B cell (primary cell): ENCODE measurements around the gene ENG.

ENCODE experiments used
- EZH2 ChIP-seq: IDR thresholded peaks from 2 replicates; pipeline ENCODE4 v1.6.1; 2012; ENCODE audit warnings: borderline replicate concordance, low read depth, mild to moderate bottlenecking, moderate library complexity, low read length; ENCODE audit not compliant: insufficient read depth, poor library complexity, severe bottlenecking
- TF ChIP-seq, protein P1 (sequence below): fragments of 200-600 bp; IDR thresholded peaks from one replicate; pipeline ENCODE4 v1.8.0; 2022; ENCODE audit warnings: antibody characterized with exemption, mild to moderate bottlenecking

DNA sequence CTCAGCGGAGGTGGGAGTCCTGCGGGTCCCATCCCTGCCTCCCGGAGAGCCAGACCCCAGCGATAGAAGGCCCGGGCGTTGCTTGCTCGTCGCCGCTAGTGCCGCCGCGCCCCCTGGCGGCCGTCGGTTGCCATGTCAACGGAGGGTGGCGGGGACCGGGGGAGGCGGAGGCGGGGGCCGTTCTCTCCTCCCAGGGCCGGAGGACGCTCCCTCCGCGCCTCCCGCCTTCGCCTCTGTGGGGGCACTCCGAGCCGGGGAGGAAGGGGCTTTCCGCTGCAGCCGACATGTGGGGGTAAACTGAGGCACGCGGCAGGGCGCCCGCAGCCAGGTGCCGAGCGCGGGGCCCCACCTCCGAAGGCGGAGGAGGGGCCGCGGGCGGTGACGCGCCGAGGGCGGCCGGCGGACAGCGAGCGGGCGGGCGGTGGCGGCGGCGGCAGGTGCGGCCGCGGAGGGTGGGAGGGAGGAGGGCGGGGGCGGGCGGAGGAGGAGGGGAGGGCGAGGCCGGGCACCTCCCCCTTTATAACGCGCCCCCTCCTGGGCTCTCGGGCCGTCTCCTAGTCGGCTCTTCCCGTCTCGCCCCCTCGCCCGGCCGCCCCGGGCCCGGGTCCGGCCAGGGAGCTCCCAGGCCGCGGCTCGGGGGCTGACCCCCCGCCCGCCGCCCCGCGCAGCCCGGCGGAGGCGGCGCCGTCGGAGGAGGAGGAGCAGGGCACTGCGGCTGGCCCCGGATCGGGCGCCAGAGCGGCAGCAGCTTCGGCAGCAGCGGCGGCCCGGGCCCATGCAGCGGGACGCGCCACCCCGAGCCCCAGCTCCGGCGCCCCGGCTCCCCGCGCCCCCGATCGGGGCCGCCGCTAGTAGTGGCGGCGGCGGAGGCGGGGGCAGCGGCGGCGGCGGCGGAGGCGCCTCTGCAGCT is 69.2 kb downstream of the ENG start:
- TF ChIP-seq, protein P1, sequence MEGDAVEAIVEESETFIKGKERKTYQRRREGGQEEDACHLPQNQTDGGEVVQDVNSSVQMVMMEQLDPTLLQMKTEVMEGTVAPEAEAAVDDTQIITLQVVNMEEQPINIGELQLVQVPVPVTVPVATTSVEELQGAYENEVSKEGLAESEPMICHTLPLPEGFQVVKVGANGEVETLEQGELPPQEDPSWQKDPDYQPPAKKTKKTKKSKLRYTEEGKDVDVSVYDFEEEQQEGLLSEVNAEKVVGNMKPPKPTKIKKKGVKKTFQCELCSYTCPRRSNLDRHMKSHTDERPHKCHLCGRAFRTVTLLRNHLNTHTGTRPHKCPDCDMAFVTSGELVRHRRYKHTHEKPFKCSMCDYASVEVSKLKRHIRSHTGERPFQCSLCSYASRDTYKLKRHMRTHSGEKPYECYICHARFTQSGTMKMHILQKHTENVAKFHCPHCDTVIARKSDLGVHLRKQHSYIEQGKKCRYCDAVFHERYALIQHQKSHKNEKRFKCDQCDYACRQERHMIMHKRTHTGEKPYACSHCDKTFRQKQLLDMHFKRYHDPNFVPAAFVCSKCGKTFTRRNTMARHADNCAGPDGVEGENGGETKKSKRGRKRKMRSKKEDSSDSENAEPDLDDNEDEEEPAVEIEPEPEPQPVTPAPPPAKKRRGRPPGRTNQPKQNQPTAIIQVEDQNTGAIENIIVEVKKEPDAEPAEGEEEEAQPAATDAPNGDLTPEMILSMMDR: peak; percentile 80
- TF ChIP-seq EZH2: no peak
